GM21619 (cell line): ENCODE results near the gene BDH2.

Experiments used
- ATAC-seq: cut with Tn5 transposase; IDR thresholded peaks from one replicate; pipeline ENCODE4 v1.9.1; 2021; ENCODE audit not compliant: unreplicated experiment

The BDH2 gene

GRCh38 chr4:103029300-103029699, 70.3 kb downstream of the BDH2 start:
- no peak for ATAC-seq
